Colonic mucosa (tissue), 4 donors: ENCODE data around the gene TRH. TPM values are rescaled to one million over a fixed set of nuclear protein-coding genes. Genes with fewer than 3 reads are reported as not detected.

Source experiments
- DNase-seq: peaks from one replicate; pipeline ENCODE4 v3.0.0-alpha.2; 2020
- H3K27ac ChIP-seq: fragments of 200-600 bp; one replicate; pipeline ENCODE4 v1.8.0; 2021
- H3K27me3 ChIP-seq: fragments of 200-600 bp; one replicate; pipeline ENCODE4 v1.8.0; 2021
- H3K36me3 ChIP-seq: fragments of 200-600 bp; one replicate; pipeline ENCODE4 v1.8.0; 2021
- H3K4me1 ChIP-seq: fragments of 200-600 bp; one replicate; pipeline ENCODE4 v1.8.0; 2021; ENCODE audit warnings: mild to moderate bottlenecking
- H3K4me3 ChIP-seq: fragments of 200-600 bp; one replicate; pipeline ENCODE4 v1.8.0; 2021
- H3K9ac ChIP-seq, 2 donors: one replicate each; pipeline ENCODE4 v1.7.0; 2013; ENCODE audit warnings: control low read depth in 2 of 2, low read depth in 2 of 2, low read length in 2 of 2
- H3K9me3 ChIP-seq: fragments of 200-600 bp; one replicate; pipeline ENCODE4 v1.8.0; 2021
- intact Hi-C: fragments of 100-400 bp; cut with DNase I; formaldehyde crosslinking; loops from one replicate; pipeline ENCODE4 v1.14.1; 2022
- total RNA-seq, 2 donors: library from RNA; stranded (reverse); fragmentation: NEBNext Ultra II Directional in 1 of 2; extraction: Animal tissue kit (Norgen Biotek cat#: 25700) in 1 of 2; gene quantifications; one replicate each; pipeline ENCODE4 v1.2.1, GENCODE V29; 2021
- TF ChIP-seq, protein P1 (sequence below): fragments of 200-600 bp; IDR thresholded peaks from one replicate; pipeline ENCODE4 v1.8.0; 2022; ENCODE audit warnings: antibody characterized with exemption, mild to moderate bottlenecking
- donor health status: healthy.
- donor health status: DM: no; HTN: no; CAD: no.
- donor health status: DM: no; HTN: no; CAD: no.

Gene TRH
- total RNA-seq, 2 donors from 2014 or later = not detected

DNA sequence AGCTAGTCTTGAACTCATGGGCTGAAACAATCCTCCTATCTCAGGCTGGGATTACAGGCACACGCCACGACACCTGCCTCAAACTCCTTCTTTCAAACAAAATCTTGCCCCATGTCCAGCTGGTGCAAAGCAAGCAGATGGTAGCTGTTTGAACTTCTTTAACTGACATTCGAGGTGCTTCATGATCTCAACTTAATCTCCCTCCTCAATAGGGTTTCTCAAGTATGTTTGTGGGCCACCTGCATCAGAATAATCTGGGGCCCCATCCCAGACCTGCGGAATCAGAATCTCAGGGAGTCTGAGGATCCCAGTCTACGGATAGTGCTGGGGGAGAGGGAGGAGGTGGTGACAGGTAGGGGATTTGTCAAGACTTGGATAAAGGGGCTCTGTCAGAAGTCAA is 20.9 kb upstream of the TRH start:
- intact Hi-C loops = no loop called here
- H3K36me3 ChIP-seq = no peaks in the 10 kb centered on the region
- no peaks in the 10 kb centered on the region for H3K27me3 ChIP-seq
- no peaks in the 10 kb centered on the region for H3K9me3 ChIP-seq
- no peak overlapping the region for H3K27ac ChIP-seq
- no peak for DNase-seq
- H3K9ac ChIP-seq = no peak overlapping the region
- no peak overlapping the region for H3K4me3 ChIP-seq
- no peaks in the 10 kb centered on the region for H3K4me1 ChIP-seq
- TF ChIP-seq, protein P1, sequence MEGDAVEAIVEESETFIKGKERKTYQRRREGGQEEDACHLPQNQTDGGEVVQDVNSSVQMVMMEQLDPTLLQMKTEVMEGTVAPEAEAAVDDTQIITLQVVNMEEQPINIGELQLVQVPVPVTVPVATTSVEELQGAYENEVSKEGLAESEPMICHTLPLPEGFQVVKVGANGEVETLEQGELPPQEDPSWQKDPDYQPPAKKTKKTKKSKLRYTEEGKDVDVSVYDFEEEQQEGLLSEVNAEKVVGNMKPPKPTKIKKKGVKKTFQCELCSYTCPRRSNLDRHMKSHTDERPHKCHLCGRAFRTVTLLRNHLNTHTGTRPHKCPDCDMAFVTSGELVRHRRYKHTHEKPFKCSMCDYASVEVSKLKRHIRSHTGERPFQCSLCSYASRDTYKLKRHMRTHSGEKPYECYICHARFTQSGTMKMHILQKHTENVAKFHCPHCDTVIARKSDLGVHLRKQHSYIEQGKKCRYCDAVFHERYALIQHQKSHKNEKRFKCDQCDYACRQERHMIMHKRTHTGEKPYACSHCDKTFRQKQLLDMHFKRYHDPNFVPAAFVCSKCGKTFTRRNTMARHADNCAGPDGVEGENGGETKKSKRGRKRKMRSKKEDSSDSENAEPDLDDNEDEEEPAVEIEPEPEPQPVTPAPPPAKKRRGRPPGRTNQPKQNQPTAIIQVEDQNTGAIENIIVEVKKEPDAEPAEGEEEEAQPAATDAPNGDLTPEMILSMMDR = no peak

DNA sequence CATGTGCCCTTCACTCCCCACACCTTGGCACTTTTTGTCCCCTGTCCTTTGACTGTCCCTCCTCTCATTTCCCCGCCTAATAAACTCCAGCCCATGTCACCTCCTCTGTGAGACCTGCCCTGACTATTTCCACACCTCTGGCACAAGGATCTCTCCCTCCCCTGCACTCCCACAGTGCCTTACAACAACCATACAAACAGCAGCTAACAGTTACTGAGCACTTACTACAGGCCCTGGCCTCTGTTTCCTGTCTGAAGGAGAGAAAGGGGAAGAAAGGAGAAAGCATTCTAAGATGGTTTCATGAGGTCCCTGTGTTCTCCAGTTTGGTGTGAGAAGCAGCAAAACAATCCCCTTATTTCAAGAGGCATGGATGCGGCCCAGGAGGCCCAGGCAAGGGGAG is 20.0 kb upstream of the TRH start:
- Histone ChIP-seq H3K9ac (no peak overlapping the region), H3K27ac (no peak overlapping the region), H3K4me3 (no peak overlapping the region), H3K36me3 (no peaks in the 10 kb centered on the region), H3K27me3 (no peaks in the 10 kb centered on the region), H3K9me3 (no peaks in the 10 kb centered on the region), H3K4me1 (no peaks in the 10 kb centered on the region)
- intact Hi-C loops = no loop called here
- DNase-seq = no peak
- TF ChIP-seq, protein P1 = no peak

DNA sequence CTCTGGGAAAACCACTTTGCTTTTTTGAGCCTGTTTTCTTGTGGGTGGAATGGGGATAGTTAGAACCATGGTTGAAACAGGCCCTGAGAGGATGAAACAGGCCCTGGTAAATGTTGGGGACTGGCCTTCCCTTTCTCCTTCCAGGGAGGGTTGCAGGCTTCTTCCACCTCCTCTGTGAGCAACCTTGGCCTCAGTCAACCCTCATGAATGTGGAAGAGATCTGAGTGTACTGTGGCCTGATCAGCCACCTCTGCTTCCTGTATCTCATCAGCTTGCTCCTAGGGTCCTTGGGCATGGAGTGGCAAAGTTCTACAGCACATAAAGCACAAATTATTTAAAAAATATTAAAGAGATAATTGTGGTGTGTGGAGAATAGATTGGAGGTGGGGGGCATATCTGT is 17.6 kb upstream of the TRH start:
- Histone ChIP-seq H3K36me3 (no peaks in the 10 kb centered on the region), H3K9me3 (no peaks in the 10 kb centered on the region), H3K4me1 (no peaks in the 10 kb centered on the region), H3K4me3 (no peak overlapping the region), H3K27me3 (no peaks in the 10 kb centered on the region), H3K9ac (no peak overlapping the region), H3K27ac (no peak overlapping the region)
- DNase-seq = no peak
- TF ChIP-seq, protein P1 = no peak
- intact Hi-C loops = no loop called here

DNA sequence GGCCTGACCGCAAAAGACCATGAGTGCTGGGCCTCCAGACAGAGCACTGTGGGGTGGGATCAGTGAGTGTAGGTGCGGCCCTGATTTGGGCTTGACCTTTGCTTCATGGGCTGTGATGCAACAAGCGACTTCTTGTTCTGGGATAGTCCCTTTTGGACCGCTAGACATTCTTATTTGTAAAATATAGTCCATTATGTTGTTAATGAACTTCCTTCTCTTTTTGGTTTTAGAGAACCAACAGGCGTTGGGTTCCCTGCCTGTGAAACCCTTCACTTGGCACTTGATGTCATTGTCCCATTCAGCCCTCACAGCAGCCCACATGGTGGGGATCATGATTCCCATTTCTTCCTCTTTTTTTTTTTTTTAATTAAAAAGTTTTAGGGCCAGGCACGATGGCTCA is 15.8 kb upstream of the TRH start:
- Histone ChIP-seq H3K9ac (no peak overlapping the region), H3K27ac (no peak overlapping the region), H3K9me3 (no peaks in the 10 kb centered on the region), H3K4me1 (no peaks in the 10 kb centered on the region), H3K27me3 (no peaks in the 10 kb centered on the region), H3K4me3 (no peak overlapping the region), H3K36me3 (no peaks in the 10 kb centered on the region)
- intact Hi-C loops = no loop called here
- TF ChIP-seq, protein P1 = no peak
- no peak for DNase-seq

DNA sequence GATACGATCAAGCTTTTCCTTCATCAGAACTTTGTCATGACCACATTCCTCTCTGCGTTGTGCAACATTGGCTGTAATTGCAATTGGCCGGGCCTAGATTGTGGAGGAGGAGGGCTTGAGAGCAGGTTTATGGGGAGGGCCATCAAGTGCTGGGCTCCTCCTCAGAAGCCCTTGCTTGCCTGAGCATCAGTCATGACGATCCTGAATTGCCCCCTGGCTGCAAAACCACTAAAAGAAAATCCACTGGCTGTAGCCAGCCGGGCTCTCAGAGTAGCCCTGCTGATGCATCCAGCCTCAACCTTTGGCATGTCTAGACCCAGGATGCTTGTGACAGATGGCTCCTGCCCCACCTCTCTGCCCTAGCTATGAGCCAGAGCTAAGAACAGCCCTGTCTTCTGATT is 13.4 kb upstream of the TRH start:
- H3K4me3 ChIP-seq = no peak overlapping the region
- H3K4me1 ChIP-seq = no peaks in the 10 kb centered on the region
- H3K27ac ChIP-seq = no peak overlapping the region
- DNase-seq = no peak
- intact Hi-C loops = no loop called here
- TF ChIP-seq, protein P1 = no peak
- H3K27me3 ChIP-seq = no peaks in the 10 kb centered on the region
- H3K9ac ChIP-seq = no peak overlapping the region
- H3K36me3 ChIP-seq = no peaks in the 10 kb centered on the region
- H3K9me3 ChIP-seq = no peaks in the 10 kb centered on the region

DNA sequence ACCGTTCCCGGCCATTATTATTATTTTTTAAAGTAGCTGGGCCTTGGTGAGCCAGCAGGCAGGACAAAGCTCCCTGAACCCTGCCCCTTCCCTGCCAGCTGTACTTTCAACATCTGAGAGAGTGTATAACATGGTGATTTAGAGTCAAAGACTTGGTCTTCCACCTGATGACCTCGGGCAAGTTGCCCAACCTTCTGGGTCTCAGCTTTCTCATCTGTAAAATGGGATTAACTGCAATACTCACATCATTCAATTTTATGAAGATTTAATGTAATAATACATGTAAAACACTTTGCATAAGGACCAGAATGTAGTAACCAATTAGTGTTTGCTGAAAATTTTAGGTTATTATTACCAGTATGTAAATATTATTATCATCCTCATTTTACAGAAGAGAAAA is 11.9 kb upstream of the TRH start:
- Histone ChIP-seq H3K9me3 (no peaks in the 10 kb centered on the region), H3K27ac (no peak overlapping the region), H3K27me3 (no peaks in the 10 kb centered on the region), H3K4me1 (no peaks in the 10 kb centered on the region), H3K4me3 (no peak overlapping the region), H3K36me3 (no peaks in the 10 kb centered on the region), H3K9ac (no peak overlapping the region)
- intact Hi-C loops = no loop called here
- DNase-seq = no peak
- TF ChIP-seq, protein P1 = no peak
